GM21737 (cell line): Measurements from ENCODE around the gene HEBP1.
A peak's percentile ranks its signal among the peaks of the same experiment; 100 is the strongest.
"Not testable (repeated sequence)": the region's sequence is repeated elsewhere in the genome, so short reads cannot be mapped to it uniquely, and the experiment has no call there.

Experiments
- ATAC-seq: cut with Tn5 transposase; IDR thresholded peaks from one replicate; pipeline ENCODE4 v1.9.1; 2021; ENCODE audit warnings: mild to moderate bottlenecking, moderate library complexity; ENCODE audit not compliant: unreplicated experiment

The HEBP1 gene

DNA sequence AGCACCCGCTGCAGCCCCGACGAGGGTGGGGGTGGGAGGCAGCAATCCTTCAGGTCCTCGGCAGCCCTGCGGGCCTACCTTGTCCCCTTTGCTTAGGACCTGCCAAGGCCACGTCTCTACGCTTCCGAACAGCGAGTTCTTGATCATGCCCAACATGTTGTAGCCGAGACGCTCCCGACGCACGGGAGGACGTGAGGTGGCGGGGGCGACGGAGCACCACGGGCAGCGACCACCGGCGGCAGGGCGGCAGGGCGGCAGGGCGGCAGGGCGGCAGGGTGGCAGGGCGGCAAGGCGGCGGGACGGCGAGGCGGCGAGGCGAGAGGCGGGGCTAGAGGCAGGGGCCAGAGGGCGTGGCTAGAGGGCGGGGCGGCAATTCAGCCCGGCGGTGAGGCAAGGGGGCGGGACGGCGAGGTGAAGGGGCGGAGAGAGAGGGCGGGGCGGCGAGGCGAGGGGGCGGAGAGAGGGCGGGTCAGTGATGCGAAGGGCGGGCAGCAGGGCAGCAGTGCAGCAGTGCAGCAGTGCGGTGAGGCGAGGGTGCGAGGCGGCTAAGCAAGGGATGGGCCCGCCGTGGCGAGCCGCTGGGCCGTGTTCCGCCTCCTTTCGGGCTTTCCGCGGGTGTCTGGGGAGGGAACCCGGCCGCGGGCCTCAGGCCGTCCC is at the start of gene HEBP1:
HEBP1 (minus strand) TSS at position 307 of the 657 bp plus-strand sequence; CDS start at position 156, 151 bp downstream.
- peak; percentile 87 for ATAC-seq

GRCh38 chr12:13049816-13050215 is 49.8 kb upstream of the HEBP1 start:
- ATAC-seq = no peak

- ATAC-seq = no peak
These were observed 46.9 kb upstream of the HEBP1 start for GRCh38 chr12:13046964-13047363.

GRCh38 chr12:13045816-13046215 is 45.8 kb upstream of the HEBP1 start:
- no peak for ATAC-seq

GRCh38 chr12:13044906-13045299 is 44.8 kb upstream of the HEBP1 start:
- ATAC-seq = no peak

DNA sequence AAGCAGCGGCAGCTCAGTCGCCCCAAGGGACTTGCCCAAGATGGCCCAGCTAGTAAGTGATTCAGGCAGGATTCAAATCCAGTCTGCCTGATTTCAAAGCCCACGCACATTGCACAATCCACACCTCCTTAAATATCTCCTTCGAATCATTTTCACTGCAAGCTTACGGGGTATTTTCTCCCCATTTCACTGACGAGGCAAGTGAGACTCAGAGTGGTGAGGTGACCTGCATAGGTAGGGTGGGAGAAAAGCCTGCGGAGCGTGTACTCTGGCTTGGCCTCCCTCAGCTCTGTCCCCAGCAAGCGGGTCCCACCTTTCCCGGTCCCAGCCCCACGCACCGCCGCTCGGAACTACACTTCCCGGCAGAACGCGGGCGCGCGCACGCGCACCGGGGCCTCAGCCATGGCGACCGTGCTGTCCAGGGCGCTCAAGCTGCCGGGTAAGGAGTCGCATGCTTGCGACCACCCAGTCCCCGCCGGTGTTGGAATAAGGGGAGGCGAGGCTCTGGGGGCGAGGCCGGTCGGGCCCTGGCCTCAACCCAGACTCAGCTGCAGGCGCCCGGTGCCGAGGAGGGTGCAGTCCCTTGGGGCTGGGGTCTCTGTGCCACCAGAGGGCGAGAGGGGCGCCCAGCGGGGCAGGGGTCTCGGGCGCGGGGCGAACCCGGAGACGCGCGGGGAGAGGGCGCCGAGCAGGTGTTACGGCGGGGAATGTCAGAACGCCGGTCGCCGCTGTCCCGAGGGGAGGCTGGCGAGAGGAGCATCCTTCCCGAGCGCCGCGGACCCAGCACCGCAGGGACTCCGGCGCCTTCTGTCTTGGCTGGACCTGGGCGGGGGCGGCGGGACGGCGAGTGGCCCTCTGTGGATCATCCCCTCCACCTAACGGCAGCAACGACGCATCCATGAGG is 44.2 kb upstream of the HEBP1 start, which contains the start of gene FAM234B:
FAM234B (plus strand) TSS at position 380 of the 904 bp plus-strand sequence; CDS start at position 403, 23 bp downstream.
- peak; percentile 85 for ATAC-seq

DNA sequence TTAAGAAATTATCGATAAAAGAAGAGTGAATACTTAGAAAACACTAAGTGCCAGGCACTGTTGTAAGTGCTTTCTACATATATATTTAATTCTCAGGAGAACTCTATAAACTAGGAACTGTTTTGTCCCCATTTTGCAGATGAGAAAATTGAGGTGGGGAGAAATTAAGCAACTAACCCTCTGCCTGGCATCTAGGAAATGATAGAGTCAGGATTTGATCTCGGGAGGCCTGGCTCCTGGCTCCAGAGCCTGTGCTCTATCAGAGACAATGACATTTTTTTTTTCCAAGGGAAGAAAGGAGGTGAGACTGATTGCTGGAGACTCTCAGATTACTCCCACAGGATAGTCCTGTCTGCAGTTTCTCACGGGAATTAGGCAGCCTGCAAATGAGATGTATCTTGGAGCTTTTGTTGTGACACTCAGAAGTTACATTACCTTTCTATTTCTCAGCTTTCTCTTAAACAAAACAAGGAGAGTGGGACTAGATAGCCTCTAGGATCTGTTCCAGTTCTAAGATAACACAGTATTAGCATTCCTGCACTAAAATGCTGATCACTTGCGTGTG is 42.7 kb upstream of the HEBP1 start:
- ATAC-seq = no peak

- ATAC-seq = no peak
These were observed 41.2 kb upstream of the HEBP1 start for GRCh38 chr12:13041224-13041623.

GRCh38 chr12:13039328-13039956 is 39.4 kb upstream of the HEBP1 start:
- no peak for ATAC-seq

GRCh38 chr12:13038491-13039161 is 38.6 kb upstream of the HEBP1 start:
- ATAC-seq = no peak

DNA sequence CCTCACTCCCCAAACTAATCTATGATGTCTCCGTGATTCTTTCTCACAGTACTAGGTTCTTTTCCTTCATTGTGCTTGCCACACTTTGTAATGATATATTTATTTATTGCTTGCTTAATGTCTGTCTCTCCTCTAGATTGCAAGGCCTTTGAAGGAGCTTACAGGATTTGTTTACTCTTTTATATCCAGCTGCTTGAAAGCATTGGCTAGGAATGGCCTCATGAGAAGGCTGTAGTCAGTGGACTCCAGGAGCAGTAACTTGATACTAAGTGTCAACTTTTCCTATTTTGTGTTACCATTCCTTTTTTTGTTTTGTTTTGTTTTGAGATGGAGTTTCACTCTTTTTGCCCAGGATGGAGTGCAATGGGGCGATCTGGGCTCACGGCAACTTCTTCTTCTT is 36.8 kb upstream of the HEBP1 start:
- ATAC-seq = no peak

- ATAC-seq = not testable (repeated sequence)
These were observed 35.3 kb upstream of the HEBP1 start for GRCh38 chr12:13035335-13035734.

GRCh38 chr12:13033476-13033875 is 33.4 kb upstream of the HEBP1 start:
- no peak for ATAC-seq

- no peak for ATAC-seq
These were observed 32.1 kb upstream of the HEBP1 start for GRCh38 chr12:13032164-13032563.

GRCh38 chr12:13030541-13031291 is 30.7 kb upstream of the HEBP1 start:
- no peak for ATAC-seq

DNA sequence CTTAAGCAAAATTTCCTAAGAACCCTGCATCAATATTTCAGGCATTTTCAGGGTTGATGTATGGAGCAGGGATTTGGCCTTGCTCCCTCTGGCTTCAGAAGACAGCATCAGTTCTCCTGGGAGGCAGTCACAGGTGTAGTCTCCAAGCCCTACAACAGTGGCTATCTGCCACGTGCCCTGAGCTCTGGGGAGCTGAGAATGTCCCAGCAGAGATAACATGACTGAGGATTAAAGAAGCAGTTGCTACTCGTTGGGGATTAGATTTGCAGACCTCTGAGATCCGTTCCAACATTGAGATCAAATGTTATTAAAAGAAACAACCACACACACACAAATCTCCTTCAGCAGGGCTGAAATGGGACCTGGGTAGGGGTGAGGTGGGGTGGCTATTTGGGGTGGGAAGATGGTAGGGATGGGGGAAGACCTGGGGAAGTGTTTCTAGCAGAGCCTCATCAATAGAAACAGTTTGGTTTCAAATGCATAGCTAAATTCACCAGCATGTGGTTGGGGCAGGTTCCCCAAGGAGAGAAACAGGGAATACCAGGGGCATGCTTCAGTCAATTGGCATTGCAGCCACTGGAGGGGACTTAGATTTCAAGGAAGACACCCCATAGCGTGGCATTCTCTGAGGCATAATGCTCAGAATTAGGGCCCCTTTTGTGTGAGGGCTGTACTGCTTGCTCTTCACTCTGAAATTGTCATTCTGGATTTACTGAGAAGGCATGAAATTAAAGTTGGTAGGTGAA is 28.9 kb upstream of the HEBP1 start:
- ATAC-seq = no peak

GRCh38 chr12:13027508-13027907 is 27.4 kb upstream of the HEBP1 start:
- no peak for ATAC-seq

DNA sequence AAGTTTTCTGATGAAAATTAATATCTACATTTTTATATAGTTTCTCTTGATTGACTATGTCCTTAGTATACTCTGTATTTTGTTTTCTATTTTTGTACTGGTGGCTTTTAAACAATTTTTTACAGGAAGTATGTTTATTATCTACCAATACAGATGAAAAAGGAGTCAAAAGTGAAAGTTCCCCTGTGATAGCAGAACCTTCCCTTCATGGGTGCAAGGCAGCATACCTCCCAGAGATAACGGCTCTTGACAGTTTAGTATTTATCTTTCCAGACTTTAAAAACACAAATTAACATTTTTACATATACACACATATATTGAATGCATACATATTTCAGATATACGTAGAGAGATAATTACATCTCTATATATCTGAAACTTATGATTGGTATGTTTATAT is 27.0 kb upstream of the HEBP1 start:
- ATAC-seq = no peak

DNA sequence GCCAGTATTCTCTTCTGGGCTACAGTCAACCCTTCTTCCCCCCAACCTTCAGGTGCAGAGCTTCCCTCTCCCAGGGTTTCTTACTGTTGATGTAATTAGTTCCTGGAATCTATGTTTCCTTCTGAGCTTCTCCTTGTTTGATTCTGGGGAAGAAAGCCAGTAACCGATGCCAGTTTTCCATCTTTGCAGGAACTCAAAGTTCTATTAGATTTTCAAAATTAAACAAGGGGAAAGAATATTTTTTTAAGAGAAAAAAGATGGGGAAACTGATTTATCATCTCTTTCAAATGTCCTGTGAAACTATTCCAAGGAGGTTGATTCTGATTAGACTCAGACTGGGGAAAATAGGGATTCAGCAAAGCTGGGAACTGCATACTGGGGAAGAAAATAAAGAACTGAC is 26.2 kb upstream of the HEBP1 start:
- no peak for ATAC-seq
